GM19397 (cell line): ENCODE results near the gene ZNF438.
"Not testable (repeated sequence)": the region's sequence is repeated elsewhere in the genome, so short reads cannot be mapped to it uniquely, and the experiment has no call there.

Experiments used
- ATAC-seq: cut with Tn5 transposase; IDR thresholded peaks from one replicate; pipeline ENCODE4 v1.9.1; 2021; ENCODE audit warnings: mild to moderate bottlenecking, moderate library complexity; ENCODE audit not compliant: unreplicated experiment

Gene ZNF438

DNA sequence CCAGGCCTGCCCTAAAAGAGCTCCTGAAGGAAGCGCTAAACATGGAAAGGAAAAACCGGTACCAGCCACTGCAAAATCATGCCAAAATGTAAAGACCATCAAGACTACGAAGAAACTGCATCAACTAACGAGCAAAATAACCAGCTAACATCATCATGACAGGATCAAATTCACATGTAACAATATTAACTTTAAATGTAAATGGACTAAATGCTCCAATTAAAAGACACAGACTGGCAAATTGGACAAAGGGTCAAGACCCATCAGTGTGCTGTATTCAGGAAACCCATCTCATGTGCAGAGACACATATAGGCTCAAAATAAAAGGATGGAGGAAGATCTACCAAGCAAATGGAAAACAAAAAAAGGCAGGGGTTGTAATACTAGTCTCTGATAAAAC is 82.4 kb downstream of the ZNF438 start:
- ATAC-seq = not testable (repeated sequence)

DNA sequence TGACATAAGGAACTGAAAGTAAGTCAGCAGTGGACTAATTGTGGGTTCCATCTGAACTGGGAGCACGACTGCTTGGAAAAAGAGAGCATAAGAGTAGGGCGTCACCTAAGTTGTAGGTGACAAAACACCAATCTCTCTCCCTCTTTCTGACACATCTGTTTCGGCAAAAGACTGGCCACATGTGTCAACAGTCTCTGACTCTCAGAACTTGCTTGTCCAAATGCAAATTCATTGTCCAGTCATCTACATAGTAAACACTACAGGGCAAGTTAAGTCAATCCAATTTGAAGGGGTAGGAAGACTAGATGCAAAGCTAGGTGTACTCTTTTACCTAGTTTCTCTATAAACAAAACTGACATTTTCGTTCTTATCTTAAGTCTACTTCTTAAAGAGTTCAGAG is 87.7 kb downstream of the ZNF438 start:
- no peak for ATAC-seq

DNA sequence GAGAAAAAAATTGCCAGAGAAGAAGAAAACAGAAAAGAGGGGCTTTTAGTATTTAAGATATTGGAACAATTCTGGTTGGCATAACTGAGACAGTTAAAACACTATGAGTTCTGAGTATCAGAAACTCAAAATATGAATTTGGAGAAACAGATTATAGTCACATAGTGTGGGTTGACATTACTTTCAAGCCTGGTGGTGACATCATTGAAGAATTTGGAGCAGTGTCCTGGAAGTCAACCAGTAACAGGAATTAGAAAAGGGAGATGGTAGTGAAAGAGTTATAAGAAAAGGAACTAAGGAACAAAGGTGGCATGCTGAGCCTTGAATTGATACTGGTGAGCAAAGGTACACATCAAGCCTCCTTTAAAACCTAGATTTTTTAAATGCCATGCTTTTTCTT is 88.2 kb downstream of the ZNF438 start:
- ATAC-seq = no peak

DNA sequence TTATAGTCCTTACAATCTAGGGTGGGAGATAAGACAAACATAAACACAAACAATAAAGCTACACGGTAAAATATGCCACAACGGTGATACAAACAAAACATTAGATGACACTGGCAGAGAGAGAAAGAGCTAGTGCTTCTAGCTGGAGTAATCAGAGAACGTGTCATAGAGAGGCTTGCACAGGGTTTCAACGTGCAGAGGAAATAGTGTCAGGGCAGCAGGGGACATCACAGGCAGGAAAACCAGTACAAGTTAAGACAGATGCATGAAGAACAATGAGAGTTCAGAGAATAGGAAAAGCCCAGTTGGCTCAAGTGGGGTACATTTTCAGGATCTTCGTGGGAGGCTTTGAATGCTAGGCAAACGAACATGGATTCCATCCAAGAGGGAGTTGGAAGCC is 91.4 kb downstream of the ZNF438 start:
- ATAC-seq = no peak

DNA sequence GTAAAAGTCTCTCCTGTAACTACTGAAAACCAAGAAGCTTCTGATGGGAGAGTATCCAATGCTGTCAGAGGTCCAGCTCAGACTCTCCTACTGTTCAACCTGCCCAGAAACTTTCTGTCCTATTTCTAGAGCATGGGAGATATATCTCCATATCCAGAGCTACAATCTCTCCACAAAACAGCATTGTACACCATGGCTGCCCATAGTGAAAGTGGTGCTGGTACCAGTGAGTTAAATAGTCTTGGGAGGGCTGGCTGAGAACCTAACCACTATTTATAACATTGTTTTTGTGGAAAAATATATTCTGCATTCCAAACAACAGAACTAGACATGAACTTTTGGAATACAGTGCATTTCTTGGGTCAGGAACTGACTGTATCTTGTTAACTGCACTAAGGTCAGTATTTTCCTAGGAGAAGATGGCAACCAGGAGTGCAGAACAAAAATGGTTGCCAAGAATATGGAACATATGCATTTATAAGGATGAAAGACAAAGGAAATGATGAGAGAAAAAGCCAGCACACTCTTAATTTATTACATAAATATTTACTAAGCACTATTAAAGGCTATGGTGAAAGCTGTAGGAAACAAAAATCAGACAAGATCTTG is 91.9 kb downstream of the ZNF438 start:
- no peak for ATAC-seq

DNA sequence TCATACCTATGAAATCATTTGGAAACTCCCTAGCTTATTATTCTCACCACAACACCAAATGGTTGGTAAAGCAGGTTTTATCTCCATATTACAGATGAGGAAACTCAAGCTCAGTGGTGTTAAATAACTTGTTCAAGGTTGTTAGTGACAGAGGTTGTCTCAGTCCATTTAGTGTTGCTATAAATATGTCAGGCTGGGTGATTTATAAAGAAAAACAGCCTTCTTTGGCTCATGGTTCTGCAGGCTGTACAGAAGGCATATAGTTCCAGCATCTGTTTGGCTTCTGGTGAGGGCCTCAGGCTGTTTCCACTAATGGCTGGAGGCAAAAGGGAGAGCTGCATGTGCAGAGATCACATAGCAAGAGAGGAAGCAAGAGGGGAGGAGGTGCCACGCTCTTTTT is 96.6 kb downstream of the ZNF438 start:
- ATAC-seq = no peak

DNA sequence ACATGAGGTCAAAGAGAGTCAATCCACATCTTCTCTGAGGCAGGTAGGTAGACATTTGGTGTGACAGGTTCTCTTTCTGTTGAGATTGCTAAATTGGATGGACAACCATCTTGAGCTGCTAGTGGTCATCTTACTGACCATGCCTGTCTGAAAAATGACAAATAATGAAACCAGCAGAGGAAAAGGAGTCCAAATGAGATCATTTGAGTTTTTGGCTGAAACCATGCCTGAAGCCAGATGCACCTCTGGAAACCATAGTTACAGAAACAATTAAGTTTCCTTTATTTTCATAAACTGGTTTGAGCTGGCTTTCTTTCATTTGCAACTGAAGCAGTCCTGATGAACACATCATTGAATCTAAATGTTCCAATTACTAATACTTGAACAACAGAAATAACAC is 100.6 kb downstream of the ZNF438 start:
- ATAC-seq = no peak

DNA sequence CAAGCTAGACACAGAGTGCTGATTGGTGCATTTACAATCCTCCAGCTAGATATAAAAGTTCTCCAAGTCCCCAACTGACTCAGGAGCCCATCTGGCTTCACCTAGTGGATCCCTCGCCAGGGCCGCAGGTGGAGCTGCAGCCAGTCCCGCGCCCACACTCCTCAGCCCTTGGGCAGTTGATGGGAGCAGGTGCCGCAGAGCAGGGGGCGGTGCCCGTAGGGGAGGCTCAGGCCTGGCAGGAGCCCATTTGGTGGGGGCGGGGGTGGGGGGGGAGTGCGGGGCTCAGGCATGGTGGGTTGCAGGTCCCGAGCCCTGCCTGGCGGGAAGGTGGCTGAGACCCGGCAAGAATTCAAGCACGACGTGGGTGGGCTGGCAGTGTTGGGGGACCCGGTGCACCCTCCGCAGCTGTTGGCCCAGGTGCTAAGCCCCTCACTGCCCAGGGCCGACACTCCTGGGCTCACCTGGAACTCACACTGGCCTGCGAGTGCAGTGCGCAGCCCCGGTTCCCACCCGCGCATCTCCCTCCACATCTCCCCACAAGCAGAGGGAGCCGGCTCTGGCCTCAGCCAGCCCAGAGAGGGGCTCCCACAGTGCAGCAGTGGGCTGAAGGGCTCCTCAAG is 101.7 kb downstream of the ZNF438 start:
- no peak for ATAC-seq

DNA sequence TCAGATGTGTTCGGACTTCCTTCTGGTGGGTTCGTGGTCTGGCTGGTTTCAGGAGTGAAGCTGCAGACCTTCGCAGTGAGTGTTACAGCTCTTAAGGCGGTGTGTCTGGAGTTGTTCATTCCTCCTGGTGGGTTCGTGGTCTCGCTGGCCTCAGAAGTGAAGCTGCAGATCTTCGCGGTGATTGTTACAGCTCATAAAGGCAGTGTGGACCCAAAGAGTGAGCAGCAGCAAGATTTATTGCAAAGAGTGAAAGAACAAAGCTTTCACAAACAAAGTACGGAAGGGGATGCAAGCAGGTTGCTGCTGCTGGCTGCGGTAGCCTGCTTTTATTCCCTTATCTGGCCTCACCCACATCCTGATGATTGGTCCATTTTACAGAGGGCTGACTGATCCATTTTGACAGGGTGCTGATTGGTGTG is 102.3 kb downstream of the ZNF438 start:
- ATAC-seq = peak; percentile 18

DNA sequence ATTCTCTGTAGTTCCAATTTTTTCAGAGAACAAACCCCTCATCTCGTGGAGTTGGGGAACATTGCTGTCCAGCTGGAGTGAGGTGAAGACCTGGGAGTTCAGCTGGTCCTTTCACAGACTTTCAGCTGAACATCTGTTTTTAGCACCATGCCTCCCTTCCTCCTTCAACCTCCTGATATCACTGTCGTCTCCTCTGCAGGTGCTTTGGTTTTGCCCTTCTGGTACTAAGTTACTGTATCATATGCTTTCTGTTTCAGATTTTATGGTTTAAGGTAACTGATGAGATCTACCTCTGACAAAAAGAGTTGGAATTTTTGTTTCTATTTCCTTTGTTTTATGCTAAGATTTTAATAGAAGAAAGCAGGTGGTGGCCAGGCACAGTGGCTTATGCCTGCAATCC is 102.9 kb downstream of the ZNF438 start:
- peak; percentile 57 for ATAC-seq

DNA sequence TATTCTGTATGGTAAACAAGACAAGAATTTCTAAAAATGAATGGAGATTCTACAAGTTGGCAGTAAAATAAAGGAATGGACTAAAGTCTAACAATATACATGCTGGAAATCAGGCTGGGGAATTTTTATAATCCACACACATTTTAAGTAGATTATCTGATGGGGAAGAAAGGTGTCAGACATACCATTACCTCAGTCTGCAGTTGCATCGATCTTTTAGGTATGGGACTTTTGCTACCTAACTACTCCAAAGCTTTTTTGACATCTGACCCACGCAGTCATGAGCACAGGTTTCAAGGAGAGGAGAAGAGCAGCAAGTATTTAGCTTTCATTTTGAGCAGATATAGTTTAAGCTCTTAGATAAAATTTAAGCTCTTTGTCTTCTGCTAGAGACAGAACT is 113.0 kb downstream of the ZNF438 start:
- no peak for ATAC-seq

DNA sequence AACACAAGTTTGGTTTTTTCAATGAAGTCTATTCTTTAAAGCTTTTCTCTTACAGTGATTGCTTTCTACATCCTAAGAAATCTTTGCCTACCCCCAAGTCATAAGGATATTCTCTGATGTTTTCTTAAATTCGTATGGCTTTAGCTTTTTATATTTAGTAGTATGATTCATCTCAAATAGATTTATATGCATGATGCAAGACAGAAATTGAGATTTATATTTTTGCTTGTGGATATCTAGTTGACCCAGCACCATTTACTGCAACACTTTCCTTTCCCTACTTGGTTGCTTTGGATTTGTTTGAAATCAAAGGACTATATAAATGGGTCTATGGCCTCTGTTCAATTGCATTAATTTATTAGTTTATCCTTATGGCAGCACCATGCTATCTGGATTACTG is 113.9 kb downstream of the ZNF438 start:
- no peak for ATAC-seq

DNA sequence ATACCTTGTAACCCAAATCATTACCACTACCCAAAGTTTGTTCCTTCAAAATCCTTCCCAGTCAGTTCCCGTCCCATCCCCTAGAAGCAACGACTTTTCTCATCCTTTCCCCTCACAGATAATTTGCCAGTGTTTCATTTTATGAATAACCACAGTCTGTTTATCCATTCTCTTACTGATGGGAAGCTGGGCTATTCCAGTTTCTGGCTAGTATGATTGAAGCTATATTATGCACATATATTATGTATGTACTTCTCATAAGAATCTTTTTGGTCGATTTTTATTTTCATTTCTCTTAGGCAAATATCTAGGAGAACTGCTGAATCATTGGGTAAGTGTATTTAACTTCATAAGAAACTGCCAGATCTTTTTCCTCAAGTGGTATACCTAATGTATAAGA is 114.6 kb downstream of the ZNF438 start:
- no peak for ATAC-seq

DNA sequence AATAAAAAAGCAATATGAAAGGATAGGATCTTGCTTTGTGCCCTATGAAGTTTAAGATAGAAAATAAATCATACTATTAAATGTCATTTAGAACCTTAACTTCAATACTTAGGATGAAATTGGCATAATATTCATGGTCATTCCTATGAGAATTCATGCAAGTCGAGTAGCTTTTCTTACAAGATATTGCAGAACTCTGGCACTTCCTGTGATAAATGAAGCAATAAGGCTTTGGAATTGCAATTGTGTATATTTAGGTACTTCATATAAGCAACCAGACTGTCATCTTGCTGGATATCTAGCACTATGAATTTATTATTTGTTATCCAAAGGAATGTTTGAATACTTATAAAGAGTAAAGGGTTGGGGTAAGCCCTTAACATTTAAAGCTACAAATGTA is 116.5 kb downstream of the ZNF438 start:
- no peak for ATAC-seq

DNA sequence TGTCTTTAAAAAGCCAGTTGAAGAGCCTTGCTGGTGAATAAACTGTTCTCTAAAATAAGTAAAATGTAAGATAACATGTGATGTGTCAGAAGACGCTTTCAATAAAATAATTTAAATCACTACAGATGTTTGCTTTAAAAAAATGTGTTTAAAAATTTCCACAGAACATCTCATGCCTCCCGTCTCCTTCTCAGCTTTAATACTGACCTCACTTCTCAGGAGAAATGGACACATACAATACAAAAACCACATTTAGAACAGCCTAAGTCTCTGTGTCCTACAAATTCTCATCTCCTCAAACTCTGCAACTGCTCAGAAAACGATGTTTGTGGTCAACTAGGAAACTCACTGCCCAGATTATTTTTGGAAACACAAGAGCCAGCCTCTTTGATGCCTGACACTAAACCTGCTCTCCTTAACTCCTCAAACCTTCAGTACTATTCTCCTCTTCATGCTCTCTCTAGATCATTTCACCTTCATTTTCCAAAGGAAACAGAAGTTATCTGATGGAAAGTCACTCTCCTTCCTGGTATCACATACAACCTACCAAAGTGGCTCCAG is 120.3 kb downstream of the ZNF438 start:
- ATAC-seq = no peak

DNA sequence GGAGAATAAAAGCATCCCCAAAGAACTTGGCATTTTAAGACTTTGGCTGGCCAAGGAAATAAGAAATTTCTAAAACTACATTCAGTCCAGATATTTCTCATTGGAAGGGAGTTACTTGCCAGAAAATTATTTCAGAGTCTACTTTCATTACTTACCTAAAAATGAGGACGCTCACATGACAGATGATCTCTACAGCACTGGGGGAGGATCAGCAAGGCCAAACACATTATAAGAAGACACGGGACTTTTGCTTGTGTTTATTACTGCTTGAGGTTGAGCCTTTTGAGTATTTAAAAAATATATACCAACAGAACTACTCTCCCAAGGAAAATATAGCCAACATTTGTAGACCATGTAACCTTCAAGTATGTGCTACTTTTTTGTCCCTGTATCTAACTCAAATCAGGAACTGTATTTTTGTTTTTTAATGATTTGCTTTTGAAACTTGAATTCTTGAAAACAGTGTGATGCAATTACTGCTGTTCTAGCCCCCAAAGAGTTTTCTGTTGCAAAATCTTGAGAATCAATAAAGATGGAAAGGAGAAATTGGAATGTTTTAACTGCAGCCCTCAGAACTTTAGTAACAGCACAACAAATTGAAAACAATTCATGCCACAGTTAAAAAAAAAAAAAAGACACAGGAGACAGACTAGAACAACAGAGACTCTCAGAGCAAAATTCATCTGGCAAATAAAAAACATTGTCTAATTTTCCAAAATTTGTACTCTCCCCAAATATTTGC is 128.1 kb downstream of the ZNF438 start:
- ATAC-seq = no peak

DNA sequence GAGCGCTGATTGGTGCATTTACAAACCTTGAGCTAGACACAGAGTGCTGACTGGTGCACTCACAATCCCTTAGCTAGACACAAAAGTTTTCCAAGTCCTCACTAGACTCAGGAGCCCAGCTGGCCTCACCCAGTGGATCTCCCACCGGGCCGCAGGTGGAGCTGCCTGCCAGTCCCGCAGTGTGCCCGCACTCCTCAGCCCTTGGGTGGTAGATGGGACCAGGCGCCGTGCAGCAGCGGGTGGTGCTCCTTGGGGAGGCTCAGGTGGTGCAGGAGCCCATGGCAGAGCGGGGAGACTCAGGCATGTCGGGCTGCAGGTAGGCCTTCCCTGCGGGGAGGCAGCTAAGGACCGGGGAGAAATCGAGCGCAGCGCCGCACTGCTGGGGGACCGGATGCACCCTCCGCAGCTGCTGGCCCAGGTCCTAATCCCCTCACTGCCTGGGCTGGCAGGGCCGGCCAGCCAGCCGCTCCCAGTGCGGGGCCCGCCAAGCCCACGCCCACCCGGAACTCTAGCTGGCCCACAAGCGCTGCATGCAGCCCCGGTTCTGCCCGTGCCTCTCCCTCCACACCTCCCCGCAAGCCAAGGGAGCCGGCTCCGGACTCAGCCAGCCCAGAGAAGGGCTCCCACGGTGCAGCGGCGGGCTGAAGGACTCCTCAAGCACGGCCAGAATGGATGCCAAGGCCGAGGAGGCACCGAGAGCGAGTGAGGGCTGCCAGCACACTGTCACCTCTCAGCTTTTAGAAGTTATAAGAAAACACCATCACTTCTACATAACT is 128.9 kb downstream of the ZNF438 start:
- ATAC-seq = no peak

DNA sequence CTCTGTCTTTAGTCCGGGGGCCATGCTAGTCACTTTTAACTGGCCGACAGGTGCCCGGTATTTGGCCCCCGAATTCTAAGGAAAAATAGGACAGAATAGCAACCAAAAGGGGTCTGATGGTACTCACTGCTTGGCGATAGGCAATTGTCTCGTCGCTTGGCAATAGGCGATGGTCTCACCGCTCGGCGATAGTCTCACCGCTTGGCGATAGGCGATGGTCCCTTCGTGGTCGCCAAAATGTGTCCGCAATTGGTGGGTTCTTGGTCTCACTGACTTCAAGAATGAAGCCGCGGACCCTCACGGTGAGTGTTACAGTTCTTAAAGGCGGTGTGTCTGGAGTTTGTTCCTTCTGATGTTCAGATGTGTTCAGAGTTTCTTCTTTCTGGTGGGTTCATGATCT is 130.2 kb downstream of the ZNF438 start:
- ATAC-seq = not testable (repeated sequence)

DNA sequence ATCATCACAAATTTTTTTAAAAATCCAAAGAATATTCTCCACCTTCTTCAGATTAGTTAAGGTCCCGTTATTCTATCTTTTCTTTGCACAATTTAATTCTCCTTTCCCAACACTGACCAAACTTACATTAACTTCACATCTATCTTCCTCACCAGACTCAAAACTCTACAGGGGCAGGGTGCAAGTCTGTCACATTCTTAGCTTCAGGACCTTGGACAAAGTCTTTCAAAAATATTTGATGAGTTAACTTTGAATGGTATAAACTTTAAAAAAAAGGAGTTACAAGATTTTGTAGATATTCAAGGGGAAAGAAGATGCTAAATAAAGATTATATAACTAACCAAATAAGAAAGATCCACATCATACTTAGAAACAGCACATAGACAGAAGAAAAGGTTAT is 132.7 kb downstream of the ZNF438 start:
- no peak for ATAC-seq

DNA sequence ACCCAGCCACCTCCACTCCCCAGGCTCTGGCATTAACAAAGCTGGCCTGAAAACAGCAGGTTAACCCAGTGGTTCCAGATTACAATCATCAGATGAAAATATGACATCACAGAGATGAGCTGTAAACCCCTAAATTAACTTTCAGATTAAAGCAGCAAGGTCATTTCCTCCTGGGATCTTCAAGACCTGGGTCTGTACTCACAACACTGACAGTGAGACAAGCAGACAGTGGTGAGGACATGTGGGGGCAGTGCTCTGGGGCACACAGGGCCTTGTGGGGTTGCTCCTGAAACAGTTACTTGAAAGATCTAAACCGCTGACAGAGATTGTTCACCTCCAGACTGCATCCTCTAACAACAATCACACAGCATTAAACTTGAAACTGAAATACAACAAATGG is 134.1 kb downstream of the ZNF438 start:
- ATAC-seq = no peak

DNA sequence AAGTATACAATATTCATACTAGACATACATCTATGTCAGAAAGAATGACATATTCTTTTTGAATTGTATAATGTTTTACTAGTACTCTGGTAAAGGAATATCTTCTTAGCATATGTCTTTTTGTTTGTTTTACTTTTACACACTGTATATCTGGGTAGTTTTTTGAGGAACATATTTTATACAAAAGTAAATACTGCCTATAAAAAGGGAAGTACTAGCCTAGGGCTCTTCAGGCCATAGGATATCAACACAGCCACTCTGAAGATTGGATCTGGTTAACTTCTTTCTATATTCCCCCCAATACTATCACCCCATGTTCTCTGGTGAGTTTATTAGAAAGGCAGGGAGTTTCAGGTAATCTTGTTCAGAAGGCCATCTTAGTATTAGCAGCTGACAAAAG is 134.6 kb downstream of the ZNF438 start:
- no peak for ATAC-seq
